B cell (primary cell): Measurements from ENCODE around the gene CNGA1. TPM values are rescaled to one million over a fixed set of nuclear protein-coding genes. Genes with fewer than 3 reads are reported as not detected.

Experiments
- ATAC-seq: fragments of 200-7000 bp; cut with Tn5 transposase; one replicate; pipeline ENCODE4 v1.10.0; 2021; ENCODE audit warnings: low read depth, mild to moderate bottlenecking, moderate number of reproducible peaks, moderate library complexity
- CTCF ChIA-PET: fragments of 350-600 bp; sonication (Branson Sonifier 250); formaldehyde crosslinking; loops from one replicate; lab custom pipeline; 2021; ENCODE audit warnings: antibody characterized with exemption, inconsistent platforms; lab: Charles Lee
- POLR2A ChIA-PET: fragments of 350-600 bp; sonication (Branson Sonifier 250); formaldehyde crosslinking; loops from one replicate; lab custom pipeline; 2021; ENCODE audit warnings: antibody characterized with exemption; lab: Charles Lee
- DNase-seq: peaks from one replicate; pipeline ENCODE4 v3.0.0; 2013
- H2AFZ ChIP-seq: 2 replicates; pipeline ENCODE4 v1.6.1; 2012; ENCODE audit warnings: mild to moderate bottlenecking, low read depth, low read length; ENCODE audit not compliant: insufficient read depth, poor library complexity, severe bottlenecking
- H3K27ac ChIP-seq, 2 donors: 1 replicate in 1 of 2; 2 replicates in 1 of 2; pipeline ENCODE4 v1.5.1; 2012 to 2013; ENCODE audit warnings: low read length in 2 of 2, mild to moderate bottlenecking in 2 of 2, moderate library complexity in 1 of 2
- H3K27me3 ChIP-seq, 4 experiments: fragments of 200-600 bp in 1 of 4; sonication (generic) in 1 of 4; replicated peaks in 1 of 4; 1 replicate in 2 of 4; 2 replicates in 2 of 4; pipeline versions ENCODE4 v1.6.1 to v1.7.0; 2013 to 2016; ENCODE audit warnings: low read length in 3 of 4, mild to moderate bottlenecking in 2 of 4, mixed read lengths in 1 of 4, moderate library complexity in 1 of 4; ENCODE audit not compliant: insufficient read depth in 4 of 4, control insufficient read depth in 3 of 4; ENCODE audit errors: control extremely low read depth in 1 of 4
- H3K36me3 ChIP-seq, 2 experiments: replicated peaks in 1 of 2; 1 replicate in 1 of 2; 2 replicates in 1 of 2; pipeline versions ENCODE4 v1.6.1 to v1.7.1; 2013; ENCODE audit warnings: low read length in 1 of 2; ENCODE audit not compliant: insufficient read depth in 2 of 2, control insufficient read depth in 1 of 2; ENCODE audit errors: control extremely low read depth in 1 of 2, extremely low read depth in 1 of 2
- H3K4me1 ChIP-seq, 2 donors: fragments of 200-600 bp in 1 of 2; sonication (generic) in 1 of 2; 1 replicate in 1 of 2; 2 replicates in 1 of 2; pipeline versions ENCODE4 v1.5.1 to v1.6.1; 2013 to 2017; ENCODE audit warnings: low read length in 2 of 2; ENCODE audit not compliant: control insufficient read depth in 2 of 2, insufficient read depth in 2 of 2
- H3K4me2 ChIP-seq: replicated peaks from 2 replicates; pipeline ENCODE3; 2012; ENCODE audit warnings: mild to moderate bottlenecking, low read depth, low read length; ENCODE audit not compliant: poor library complexity, severe bottlenecking
- H3K4me3 ChIP-seq, 5 experiments: fragments of 200-600 bp in 1 of 5; sonication (generic) in 1 of 5; 1 replicate in 3 of 5; 2 replicates in 2 of 5; pipeline versions ENCODE4 v1.5.1 to v1.7.0; 2011 to 2016; ENCODE audit warnings: low read length in 4 of 5, mild to moderate bottlenecking in 4 of 5, low read depth in 2 of 5, control low read depth in 1 of 5, moderate library complexity in 1 of 5; ENCODE audit not compliant: insufficient read depth in 1 of 5; ENCODE audit errors: control extremely low read depth in 1 of 5, extremely low read depth in 1 of 5
- H3K79me2 ChIP-seq: fragments of 200-600 bp; sonication (generic); one replicate; pipeline ENCODE4 v1.6.0; 2016; ENCODE audit warnings: low read length; ENCODE audit not compliant: control insufficient read depth, insufficient read depth
- H3K9ac ChIP-seq: fragments of 200-600 bp; sonication (generic); 2 replicates; pipeline ENCODE4 v1.6.1; 2017; ENCODE audit warnings: mild to moderate bottlenecking, low read length, moderate library complexity
- H3K9me3 ChIP-seq, 3 donors: one replicate each; pipeline versions ENCODE4 v1.6.1 to v1.7.1; 2013; ENCODE audit warnings: low read length in 2 of 3; ENCODE audit not compliant: control insufficient read depth in 2 of 3, insufficient read depth in 1 of 3; ENCODE audit errors: control extremely low read depth in 1 of 3
- H4K20me1 ChIP-seq: 2 replicates; pipeline ENCODE4 v1.6.0; 2012; ENCODE audit warnings: mild to moderate bottlenecking, low read length; ENCODE audit not compliant: insufficient read depth, control insufficient read depth, poor library complexity, severe bottlenecking
- H3K27ac Mint-ChIP-seq: one replicate; pipeline ENCODE4 v1.8.0; 2021; ENCODE audit warnings: mixed read lengths
- H3K27me3 Mint-ChIP-seq: one replicate; pipeline ENCODE4 v1.8.0; 2021; ENCODE audit warnings: mixed read lengths
- H3K4me1 Mint-ChIP-seq: one replicate; pipeline ENCODE4 v1.8.0; 2021; ENCODE audit warnings: mixed read lengths
- H3K4me3 Mint-ChIP-seq: one replicate; pipeline ENCODE4 v1.8.0; 2021; ENCODE audit warnings: mixed read lengths
- H3K9me3 Mint-ChIP-seq: one replicate; pipeline ENCODE4 v1.8.0; 2022; ENCODE audit warnings: mixed read lengths; ENCODE audit not compliant: insufficient read depth
- EZH2 ChIP-seq: IDR thresholded peaks from 2 replicates; pipeline ENCODE4 v1.6.1; 2012; ENCODE audit warnings: borderline replicate concordance, low read depth, mild to moderate bottlenecking, moderate library complexity, low read length; ENCODE audit not compliant: insufficient read depth, poor library complexity, severe bottlenecking
- intact Hi-C: fragments of 100-400 bp; cut with micrococcal nuclease; formaldehyde crosslinking; loops from one replicate; pipeline ENCODE4 v1.10.0; 2022
- polyA plus RNA-seq: library from polyadenylated mRNA; depleted of rRNA; stranded (reverse); fragments of >200 nt; gene quantifications from 2 replicates; pipeline ENCODE4 v1.2.3, GENCODE V29; 2012
- total RNA-seq, 2 donors: library from RNA; stranded (reverse); fragments of 120-200 nt in 1 of 2; gene quantifications; 1 replicate in 1 of 2; 2 replicates in 1 of 2; pipeline versions ENCODE4 v1.2.3 to v1.2.4, GENCODE V29; 2013 to 2022
- TF ChIP-seq, protein P1 (sequence below): fragments of 200-600 bp; IDR thresholded peaks from one replicate; pipeline ENCODE4 v1.8.0; 2022; ENCODE audit warnings: antibody characterized with exemption, mild to moderate bottlenecking

Gene CNGA1
- total and polyA plus RNA-seq, 2 donors (not counting 1 experiment from before 2014, with no cell fraction given) = not detected

DNA sequence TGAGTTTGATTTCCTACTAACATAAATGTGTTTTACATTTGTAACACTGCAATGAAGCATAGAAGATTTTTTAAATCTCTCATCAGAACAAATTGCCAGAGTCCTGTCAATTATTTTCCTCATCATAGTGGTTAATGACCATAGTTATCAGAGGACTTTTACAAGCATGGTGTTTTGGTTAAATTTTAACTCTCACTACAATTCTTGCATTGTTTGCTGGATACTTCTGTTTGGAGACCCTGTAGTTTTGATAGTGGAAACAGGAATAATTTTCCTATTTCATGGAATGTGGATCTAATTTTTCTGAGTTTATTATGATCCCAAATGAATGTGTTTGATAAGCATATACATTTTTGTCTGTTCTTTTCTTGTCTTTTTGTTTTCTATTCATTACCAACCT is 16.9 kb upstream of the CNGA1 start:
- TF ChIP-seq, protein P1, sequence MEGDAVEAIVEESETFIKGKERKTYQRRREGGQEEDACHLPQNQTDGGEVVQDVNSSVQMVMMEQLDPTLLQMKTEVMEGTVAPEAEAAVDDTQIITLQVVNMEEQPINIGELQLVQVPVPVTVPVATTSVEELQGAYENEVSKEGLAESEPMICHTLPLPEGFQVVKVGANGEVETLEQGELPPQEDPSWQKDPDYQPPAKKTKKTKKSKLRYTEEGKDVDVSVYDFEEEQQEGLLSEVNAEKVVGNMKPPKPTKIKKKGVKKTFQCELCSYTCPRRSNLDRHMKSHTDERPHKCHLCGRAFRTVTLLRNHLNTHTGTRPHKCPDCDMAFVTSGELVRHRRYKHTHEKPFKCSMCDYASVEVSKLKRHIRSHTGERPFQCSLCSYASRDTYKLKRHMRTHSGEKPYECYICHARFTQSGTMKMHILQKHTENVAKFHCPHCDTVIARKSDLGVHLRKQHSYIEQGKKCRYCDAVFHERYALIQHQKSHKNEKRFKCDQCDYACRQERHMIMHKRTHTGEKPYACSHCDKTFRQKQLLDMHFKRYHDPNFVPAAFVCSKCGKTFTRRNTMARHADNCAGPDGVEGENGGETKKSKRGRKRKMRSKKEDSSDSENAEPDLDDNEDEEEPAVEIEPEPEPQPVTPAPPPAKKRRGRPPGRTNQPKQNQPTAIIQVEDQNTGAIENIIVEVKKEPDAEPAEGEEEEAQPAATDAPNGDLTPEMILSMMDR = no peak
- TF ChIP-seq EZH2 = no peak
- Histone ChIP-seq H3K36me3 (no peaks in the 10 kb centered on the region), H3K4me3 (no peak overlapping the region), H3K27me3 (no peaks in the 10 kb centered on the region), H3K79me2 (no peaks in the 10 kb centered on the region), H3K9me3 (peaks cover 0 to 3% (median 0%) of the 10 kb centered on the region in 3 donors), H4K20me1 (no peaks in the 10 kb centered on the region), H2AFZ (no peak overlapping the region), H3K9ac (no peak overlapping the region), H3K4me1 (peaks cover 35 to 37% of the 10 kb centered on the region in 2 donors), H3K27ac (no peak overlapping the region), H3K4me2 (no peak overlapping the region)
- Mint-ChIP-seq H3K9me3 (no peaks in the 10 kb centered on the region), H3K27me3 (peaks cover 7% of the 10 kb centered on the region), H3K4me3 (no peak overlapping the region), H3K27ac (no peak overlapping the region), H3K4me1 (peaks cover 42% of the 10 kb centered on the region)
- intact Hi-C loops = no loop called here
- CTCF ChIA-PET = interaction anchor here (1.2 to 6.7 kb wide), 10 partner anchors 14 to 76 kb away, joined by 3 to 86 read pairs (median 8); no protein-coding TSS in a partner anchor
- no peak for ATAC-seq
- DNase-seq = no peak
- POLR2A ChIA-PET = interaction anchor here (1.3 kb wide), 1 partner anchor 54 kb away, joined by 3 read pairs; no protein-coding TSS in a partner anchor

DNA sequence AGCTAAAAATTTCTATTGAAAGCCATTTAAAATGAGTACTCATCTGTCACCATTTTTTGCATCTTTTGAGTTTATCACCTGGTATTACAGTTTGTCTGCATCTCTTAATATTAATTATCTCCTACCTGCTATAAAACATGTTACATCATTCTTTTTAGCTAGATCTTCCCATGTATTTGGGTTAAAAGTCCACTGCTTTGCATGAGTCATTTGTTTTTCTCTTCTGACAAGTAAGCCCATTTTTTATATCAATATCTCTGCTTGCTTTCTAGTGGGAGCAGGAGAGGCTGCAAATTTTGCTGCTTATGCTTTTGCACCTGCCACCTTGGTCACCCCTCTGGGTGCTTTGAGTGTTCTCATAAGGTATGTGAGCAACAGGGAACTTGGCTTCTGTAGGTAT is 16.2 kb upstream of the CNGA1 start:
- intact Hi-C loops = no loop called here
- no peaks in the 10 kb centered on the region for H3K79me2 ChIP-seq
- no peak overlapping the region for H3K27ac Mint-ChIP-seq
- DNase-seq (no peak), ATAC-seq (no peak)
- TF ChIP-seq EZH2 = no peak
- TF ChIP-seq, protein P1 = no peak
- peaks cover 7% of the 10 kb centered on the region for H3K27me3 Mint-ChIP-seq
- H2AFZ ChIP-seq = no peak overlapping the region
- no peaks in the 10 kb centered on the region for H4K20me1 ChIP-seq
- ChIA-PET POLR2A (no interaction called here), CTCF (interaction anchor here (0.8 to 6.7 kb wide), 9 partner anchors 14 to 108 kb away, joined by 3 to 86 read pairs (median 3); no protein-coding TSS in a partner anchor)
- H3K9me3 ChIP-seq = peaks cover 0 to 3% (median 0%) of the 10 kb centered on the region in 3 donors
- H3K4me1 Mint-ChIP-seq = peaks cover 45% of the 10 kb centered on the region
- no peaks in the 10 kb centered on the region for H3K9me3 Mint-ChIP-seq
- no peaks in the 10 kb centered on the region for H3K36me3 ChIP-seq
- no peak overlapping the region for H3K4me3 ChIP-seq
- H3K9ac ChIP-seq = no peak overlapping the region
- H3K4me1 ChIP-seq = peaks cover 33 to 35% of the 10 kb centered on the region in 2 donors
- H3K27me3 ChIP-seq = peaks cover 0 to under 1% (median 0%) of the 10 kb centered on the region in 4 experiments
- no peak overlapping the region for H3K4me3 Mint-ChIP-seq
- no peak overlapping the region for H3K4me2 ChIP-seq
- H3K27ac ChIP-seq = no peak overlapping the region
